Amygdala (tissue), 56 donors: Measurements from ENCODE around the gene ARRB1.

Experiments used
- DNase-seq, 56 donors: peaks; one replicate each; lab custom pipeline; 2025; lab: John Stamatoyannopoulos, UW

ARRB1 gene

GRCh38 chr11:75240311-75241035 is 111.0 kb downstream of the ARRB1 start, which contains the start of gene TPBGL:
Gene TPBGL, plus strand, starts transcription at chr11:75240774. Its CDS starts 276 bp downstream, at chr11:75241050.
- peak in 4 of 56 donors; percentile 23 to 36 (median 33) for DNase-seq

- no peak for DNase-seq
Observed at GRCh38 chr11:75239531-75240290, 111.8 kb downstream of the ARRB1 start.

- no peak for DNase-seq
Observed at GRCh38 chr11:75238595-75239440, 112.6 kb downstream of the ARRB1 start.

GRCh38 chr11:75237050-75237449 is 114.4 kb downstream of the ARRB1 start:
- no peak for DNase-seq

GRCh38 chr11:75236062-75236461 is 115.4 kb downstream of the ARRB1 start:
- no peak for DNase-seq

GRCh38 chr11:75233754-75234172 is 117.7 kb downstream of the ARRB1 start:
- no peak for DNase-seq

GRCh38 chr11:75230621-75231020 is 120.8 kb downstream of the ARRB1 start:
- no peak for DNase-seq

GRCh38 chr11:75229466-75229865 is 122.0 kb downstream of the ARRB1 start:
- peak in 3 of 56 donors; percentile 10 to 18 (median 11) for DNase-seq

- no peak for DNase-seq
Observed at GRCh38 chr11:75225794-75226193, 125.7 kb downstream of the ARRB1 start.

- no peak for DNase-seq
Observed at GRCh38 chr11:75223954-75224643, 127.4 kb downstream of the ARRB1 start.

GRCh38 chr11:75219869-75220268 is 131.6 kb downstream of the ARRB1 start:
- DNase-seq = no peak

GRCh38 chr11:75214843-75215242 is 136.6 kb downstream of the ARRB1 start:
- no peak for DNase-seq

- DNase-seq = peak in 20 of 56 donors; percentile 5 to 58 (median 20)
Observed at GRCh38 chr11:75214411-75214821, 137.0 kb downstream of the ARRB1 start.
